ENCODE measurements around the gene ZNF467. TPM values are rescaled to one million over a fixed set of nuclear protein-coding genes. Genes with fewer than 3 reads are reported as not detected.

Gene ZNF467
- total RNA-seq, 2 donors from 2014 or later: 9.9 to 13.2 TPM

DNA sequence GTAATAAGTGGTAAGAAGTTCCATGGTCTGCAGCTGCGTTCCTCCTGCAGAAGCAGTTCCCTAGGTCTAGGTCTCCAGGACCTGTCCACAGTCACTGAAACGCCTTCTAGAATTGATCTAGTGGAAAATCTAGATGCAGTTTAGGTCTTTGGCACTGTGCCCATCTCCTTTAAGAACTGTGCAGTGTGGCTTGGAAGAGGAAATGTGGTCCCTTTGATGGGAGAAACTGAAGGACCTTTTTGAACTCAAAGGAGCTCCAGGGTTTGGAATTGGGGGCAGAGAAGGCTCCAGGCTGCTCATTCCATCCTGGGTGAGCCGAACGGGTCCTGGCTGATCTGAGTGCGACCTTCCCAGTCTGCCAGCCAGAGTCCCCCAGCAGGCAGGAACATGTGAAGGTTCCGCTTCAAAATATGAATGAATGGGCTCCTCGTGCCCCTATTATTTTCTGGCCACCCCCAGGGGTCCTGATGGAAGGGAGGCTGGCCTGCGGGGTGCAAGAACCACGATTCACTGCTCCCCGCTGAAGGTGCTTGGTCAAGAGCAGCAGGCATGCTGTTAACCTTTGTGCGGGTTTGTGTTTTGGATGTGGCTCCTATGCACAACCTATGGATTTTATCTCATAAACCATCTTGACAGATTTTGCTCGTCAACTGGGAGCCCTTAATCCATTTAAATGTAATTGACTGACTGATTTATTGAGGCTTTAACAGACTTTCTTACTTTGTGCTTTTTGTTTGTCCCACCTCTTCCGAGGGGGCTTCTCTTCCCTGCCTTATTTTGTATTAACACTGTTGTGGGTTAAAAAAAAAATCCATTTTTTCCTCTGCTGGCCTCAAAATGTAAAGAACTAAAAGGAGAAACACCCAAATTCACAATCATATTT, 36.7 kb downstream of the ZNF467 start:
- Histone ChIP-seq H3K9me3 (no peaks in the 10 kb centered on the region), H3K4me1 (peaks cover 3% of the 10 kb centered on the region), H3K36me3 (replicated peaks in 1 of 2; ENCODE audit: insufficient read depth in 1 of 2, low read depth in 2 of 2) (no peaks in the 10 kb centered on the region), H3K27me3 (no peaks in the 10 kb centered on the region), H3K4me3 (no peak overlapping the region), H3K27ac (no peak overlapping the region)
- intact Hi-C loops (cut with DNase I): no loop called here
- TF ChIP-seq, protein P1, sequence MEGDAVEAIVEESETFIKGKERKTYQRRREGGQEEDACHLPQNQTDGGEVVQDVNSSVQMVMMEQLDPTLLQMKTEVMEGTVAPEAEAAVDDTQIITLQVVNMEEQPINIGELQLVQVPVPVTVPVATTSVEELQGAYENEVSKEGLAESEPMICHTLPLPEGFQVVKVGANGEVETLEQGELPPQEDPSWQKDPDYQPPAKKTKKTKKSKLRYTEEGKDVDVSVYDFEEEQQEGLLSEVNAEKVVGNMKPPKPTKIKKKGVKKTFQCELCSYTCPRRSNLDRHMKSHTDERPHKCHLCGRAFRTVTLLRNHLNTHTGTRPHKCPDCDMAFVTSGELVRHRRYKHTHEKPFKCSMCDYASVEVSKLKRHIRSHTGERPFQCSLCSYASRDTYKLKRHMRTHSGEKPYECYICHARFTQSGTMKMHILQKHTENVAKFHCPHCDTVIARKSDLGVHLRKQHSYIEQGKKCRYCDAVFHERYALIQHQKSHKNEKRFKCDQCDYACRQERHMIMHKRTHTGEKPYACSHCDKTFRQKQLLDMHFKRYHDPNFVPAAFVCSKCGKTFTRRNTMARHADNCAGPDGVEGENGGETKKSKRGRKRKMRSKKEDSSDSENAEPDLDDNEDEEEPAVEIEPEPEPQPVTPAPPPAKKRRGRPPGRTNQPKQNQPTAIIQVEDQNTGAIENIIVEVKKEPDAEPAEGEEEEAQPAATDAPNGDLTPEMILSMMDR (IDR thresholded peaks at IDR 0.05): no peak
- no peak for TF ChIP-seq POLR2A (IDR thresholded peaks at IDR 0.05)
- WGBS, 2 donors: 70 to 72% methylated on average over 10 to 13 of the region's 13 CpGs
- DNase-seq (no peak), ATAC-seq (no peak)

- H3K9me3 ChIP-seq: no peaks in the 10 kb centered on the region
- intact Hi-C loops (cut with DNase I): no loop called here
- no peaks in the 10 kb centered on the region for H3K36me3 ChIP-seq (replicated peaks in 1 of 2; ENCODE audit: insufficient read depth in 1 of 2, low read depth in 2 of 2)
- no peaks in the 10 kb centered on the region for H3K4me1 ChIP-seq
- no peaks in the 10 kb centered on the region for H3K27me3 ChIP-seq
- no peak overlapping the region for H3K27ac ChIP-seq
- H3K4me3 ChIP-seq: no peak overlapping the region
- DNase-seq (no peak), ATAC-seq (no peak)
- TF ChIP-seq, protein P1 (IDR thresholded peaks at IDR 0.05): no peak
- TF ChIP-seq POLR2A (IDR thresholded peaks at IDR 0.05): no peak
- WGBS, 2 donors: 65 to 71% methylated on average over 9 to 16 of the region's 16 CpGs
Observed at GRCh38 chr7:149735779-149736477, 37.5 kb downstream of the ZNF467 start.

- 94 to 96% methylated on average over 4 to 6 of the region's 6 CpGs for WGBS, 2 donors
- H3K27me3 ChIP-seq: no peaks in the 10 kb centered on the region
- TF ChIP-seq, protein P1 (IDR thresholded peaks at IDR 0.05): no peak
- no peak for TF ChIP-seq POLR2A (IDR thresholded peaks at IDR 0.05)
- H3K36me3 ChIP-seq (replicated peaks in 1 of 2; ENCODE audit: insufficient read depth in 1 of 2, low read depth in 2 of 2): no peaks in the 10 kb centered on the region
- no peaks in the 10 kb centered on the region for H3K4me1 ChIP-seq
- no peak for DNase-seq
- no peak for ATAC-seq
- intact Hi-C loops (cut with DNase I): no loop called here
- no peak overlapping the region for H3K4me3 ChIP-seq
- H3K9me3 ChIP-seq: no peaks in the 10 kb centered on the region
- no peak overlapping the region for H3K27ac ChIP-seq
Observed at GRCh38 chr7:149735181-149735602, 38.2 kb downstream of the ZNF467 start.

- no peak for ATAC-seq
Observed at GRCh38 chr7:149734791-149735075, 38.7 kb downstream of the ZNF467 start.

More at GRCh38 chr7:149734791-149735075, 38.7 kb downstream of the ZNF467 start:
- Histone ChIP-seq H3K4me1 (no peaks in the 10 kb centered on the region), H3K9me3 (no peaks in the 10 kb centered on the region), H3K27ac (no peak overlapping the region), H3K27me3 (no peaks in the 10 kb centered on the region), H3K36me3 (replicated peaks in 1 of 2; ENCODE audit: insufficient read depth in 1 of 2, low read depth in 2 of 2) (no peaks in the 10 kb centered on the region), H3K4me3 (no peak overlapping the region)
- TF ChIP-seq POLR2A (IDR thresholded peaks at IDR 0.05): no peak
- TF ChIP-seq, protein P1 (IDR thresholded peaks at IDR 0.05): no peak
- intact Hi-C loops (cut with DNase I): no loop called here
- no peak for DNase-seq
- WGBS, 2 donors: 49 to 67% methylated on average over 2 of the region's 2 CpGs

Data from body of pancreas (tissue), 4 donors.